ENCODE data around the gene NTM. TPM values are rescaled to one million over a fixed set of nuclear protein-coding genes. Genes with fewer than 3 reads are reported as not detected.

Gene NTM
- total RNA-seq, 1 experiment from 2014 or later, result 9.9 TPM

DNA sequence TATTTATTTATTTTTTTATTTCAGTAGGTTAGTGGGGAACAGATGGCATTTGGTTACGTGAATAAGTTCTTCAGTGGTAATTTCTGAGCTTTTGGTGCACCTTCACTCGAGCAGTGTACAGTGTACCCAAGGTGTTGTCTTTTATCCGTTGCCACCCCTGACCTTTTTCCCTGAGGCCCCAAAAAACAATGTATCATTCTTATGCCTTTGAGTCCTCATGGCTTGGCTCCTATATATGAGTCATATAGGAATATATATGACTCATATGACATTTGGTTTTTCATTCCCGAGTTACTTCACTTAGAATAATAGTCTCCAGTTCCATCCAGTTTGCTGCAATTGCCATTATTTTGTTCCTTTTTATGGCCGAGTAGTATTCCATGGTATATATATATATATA, 763.9 kb downstream of the NTM start:
- H3K4me1 Mint-ChIP-seq, result peaks cover 29 to 34% of the 10 kb centered on the region in 2 experiments
- H2BK5ac ChIP-seq (ENCODE audit: insufficient read length, low read length), result no peak overlapping the region
- no peak overlapping the region for H4K91ac ChIP-seq (ENCODE audit: insufficient read length, low read depth, low read length)
- H3K4ac ChIP-seq (ENCODE audit: low read depth, low read length), result no peak overlapping the region
- H3K4me3 Mint-ChIP-seq, result no peak overlapping the region
- no peaks in the 10 kb centered on the region for H3K9me3 ChIP-seq (ENCODE audit: control insufficient read depth, low read depth, low read length)
- H2BK120ac ChIP-seq (ENCODE audit: low read depth, low read length, poor library complexity, severe bottlenecking), result no peak overlapping the region
- H3K36me3 Mint-ChIP-seq (ENCODE audit: insufficient read depth in 1 of 3, low read depth in 3 of 3), result no peaks in the 10 kb centered on the region
- H3K27ac ChIP-seq (ENCODE audit: insufficient read length, low read depth, low read length), result no peak overlapping the region
- H3K9ac ChIP-seq (ENCODE audit: extremely low read depth, insufficient read length, low read length), result no peak overlapping the region
- H3K27ac Mint-ChIP-seq, result no peak overlapping the region
- H2BK20ac ChIP-seq (ENCODE audit: low read depth, low read length, poor library complexity, severe bottlenecking), result no peak overlapping the region
- H3K56ac ChIP-seq (ENCODE audit: insufficient read length, low read depth, low read length), result no peak overlapping the region
- H3K9me3 Mint-ChIP-seq, result no peaks in the 10 kb centered on the region
- H4K8ac ChIP-seq (replicated peaks; ENCODE audit: insufficient read length, low read depth, low read length), result no peak overlapping the region
- no peaks in the 10 kb centered on the region for H4K20me1 ChIP-seq (ENCODE audit: control insufficient read depth, insufficient read depth, insufficient read length)
- H3K4me2 ChIP-seq (ENCODE audit: insufficient read depth, insufficient read length, low read length), result no peak overlapping the region
- no peak overlapping the region for H2BK15ac ChIP-seq (ENCODE audit: low read depth, low read length)
- H3K27me3 ChIP-seq (ENCODE audit: insufficient read depth, low read length), result no peaks in the 10 kb centered on the region
- no peaks in the 10 kb centered on the region; the same call in 1 of the 2 replicates for H3K27me3 Mint-ChIP-seq (ENCODE audit: low read depth)
- no peak overlapping the region for H3K23ac ChIP-seq (ENCODE audit: insufficient read length, low read depth, low read length)
- no peak overlapping the region for H3K14ac ChIP-seq (ENCODE audit: insufficient read depth, low read length)
- no peak overlapping the region for H3T11ph ChIP-seq (ENCODE audit: low read length)
- H2AFZ ChIP-seq (ENCODE audit: low read length), result no peak overlapping the region
- no peaks in the 10 kb centered on the region for H3K4me1 ChIP-seq (ENCODE audit: insufficient read depth, low read length)
- H3K79me2 ChIP-seq (ENCODE audit: insufficient read depth, low read length), result no peaks in the 10 kb centered on the region
- no peak overlapping the region for H2BK12ac ChIP-seq (ENCODE audit: insufficient read length, low read depth, low read length)
- no peak overlapping the region for H3K18ac ChIP-seq (ENCODE audit: insufficient read length, low read depth, low read length)
- H2AK5ac ChIP-seq (ENCODE audit: insufficient read length, low read length), result no peak overlapping the region
- no peak for DNase-seq
- no peaks in the 10 kb centered on the region for H3K23me2 ChIP-seq (ENCODE audit: insufficient read length, low read depth, low read length, poor library complexity, severe bottlenecking)
- H3K79me1 ChIP-seq (ENCODE audit: insufficient read depth, low read depth, low read length, poor library complexity, severe bottlenecking), result no peaks in the 10 kb centered on the region
- WGBS (ENCODE audit: extremely low coverage, insufficient read length, low lambda C conversion rate), result no CpG with 5 or more reads among the region's 5 CpGs
- TF ChIP-seq, protein P1, sequence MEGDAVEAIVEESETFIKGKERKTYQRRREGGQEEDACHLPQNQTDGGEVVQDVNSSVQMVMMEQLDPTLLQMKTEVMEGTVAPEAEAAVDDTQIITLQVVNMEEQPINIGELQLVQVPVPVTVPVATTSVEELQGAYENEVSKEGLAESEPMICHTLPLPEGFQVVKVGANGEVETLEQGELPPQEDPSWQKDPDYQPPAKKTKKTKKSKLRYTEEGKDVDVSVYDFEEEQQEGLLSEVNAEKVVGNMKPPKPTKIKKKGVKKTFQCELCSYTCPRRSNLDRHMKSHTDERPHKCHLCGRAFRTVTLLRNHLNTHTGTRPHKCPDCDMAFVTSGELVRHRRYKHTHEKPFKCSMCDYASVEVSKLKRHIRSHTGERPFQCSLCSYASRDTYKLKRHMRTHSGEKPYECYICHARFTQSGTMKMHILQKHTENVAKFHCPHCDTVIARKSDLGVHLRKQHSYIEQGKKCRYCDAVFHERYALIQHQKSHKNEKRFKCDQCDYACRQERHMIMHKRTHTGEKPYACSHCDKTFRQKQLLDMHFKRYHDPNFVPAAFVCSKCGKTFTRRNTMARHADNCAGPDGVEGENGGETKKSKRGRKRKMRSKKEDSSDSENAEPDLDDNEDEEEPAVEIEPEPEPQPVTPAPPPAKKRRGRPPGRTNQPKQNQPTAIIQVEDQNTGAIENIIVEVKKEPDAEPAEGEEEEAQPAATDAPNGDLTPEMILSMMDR (conservative IDR thresholded peaks at IDR 0.05), result no peak
- H4K5ac ChIP-seq (ENCODE audit: insufficient read length, low read depth, low read length), result no peak overlapping the region
